Measurements from ENCODE around the gene ZNF385B. TPM values are rescaled to one million over a fixed set of nuclear protein-coding genes. Genes with fewer than 3 reads are reported as not detected.

ZNF385B gene
- total RNA-seq, 2 donors from 2014 or later, result 5.3 to 18.1 TPM

- Histone ChIP-seq H3K9me3 (ENCODE audit: control insufficient read depth, low read length) (no peaks in the 10 kb centered on the region), H3K27me3 (ENCODE audit: control insufficient read depth, insufficient read depth, low read length, poor library complexity, severe bottlenecking) (no peaks in the 10 kb centered on the region), H3K4me3 (ENCODE audit: low read length) (no peak overlapping the region), H3K36me3 (ENCODE audit: control insufficient read depth, insufficient read depth, low read length) (no peaks in the 10 kb centered on the region), H3K27ac (ENCODE audit: low read depth, low read length) (no peak overlapping the region), H3K4me1 (ENCODE audit: control insufficient read depth, insufficient read depth, low read length) (no peaks in the 10 kb centered on the region), H3K9ac (ENCODE audit: extremely low read depth, low read length, poor library complexity, severe bottlenecking) (no peak overlapping the region)
- H3K27me3 Mint-ChIP-seq (ENCODE audit: insufficient read depth), result no peaks in the 10 kb centered on the region
- H3K36me3 Mint-ChIP-seq (ENCODE audit: low read depth), result no peaks in the 10 kb centered on the region
- WGBS, 2 experiments (ENCODE audit: insufficient coverage in 1 of 2, insufficient read length in 1 of 2), result 89 to 100% methylated on average over 1 to 2 of the region's 2 CpGs
- H3K9me3 Mint-ChIP-seq, result no peaks in the 10 kb centered on the region
- TF ChIP-seq, protein P1, sequence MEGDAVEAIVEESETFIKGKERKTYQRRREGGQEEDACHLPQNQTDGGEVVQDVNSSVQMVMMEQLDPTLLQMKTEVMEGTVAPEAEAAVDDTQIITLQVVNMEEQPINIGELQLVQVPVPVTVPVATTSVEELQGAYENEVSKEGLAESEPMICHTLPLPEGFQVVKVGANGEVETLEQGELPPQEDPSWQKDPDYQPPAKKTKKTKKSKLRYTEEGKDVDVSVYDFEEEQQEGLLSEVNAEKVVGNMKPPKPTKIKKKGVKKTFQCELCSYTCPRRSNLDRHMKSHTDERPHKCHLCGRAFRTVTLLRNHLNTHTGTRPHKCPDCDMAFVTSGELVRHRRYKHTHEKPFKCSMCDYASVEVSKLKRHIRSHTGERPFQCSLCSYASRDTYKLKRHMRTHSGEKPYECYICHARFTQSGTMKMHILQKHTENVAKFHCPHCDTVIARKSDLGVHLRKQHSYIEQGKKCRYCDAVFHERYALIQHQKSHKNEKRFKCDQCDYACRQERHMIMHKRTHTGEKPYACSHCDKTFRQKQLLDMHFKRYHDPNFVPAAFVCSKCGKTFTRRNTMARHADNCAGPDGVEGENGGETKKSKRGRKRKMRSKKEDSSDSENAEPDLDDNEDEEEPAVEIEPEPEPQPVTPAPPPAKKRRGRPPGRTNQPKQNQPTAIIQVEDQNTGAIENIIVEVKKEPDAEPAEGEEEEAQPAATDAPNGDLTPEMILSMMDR (conservative IDR thresholded peaks at IDR 0.05), result no peak
- H3K27ac Mint-ChIP-seq, result no peak overlapping the region
- no peak for DNase-seq
- H3K4me1 Mint-ChIP-seq, result peaks cover 5% of the 10 kb centered on the region
- H3K4me3 Mint-ChIP-seq, result no peak overlapping the region
Measured at GRCh38 chr2:179626261-179626660, 235.2 kb downstream of the ZNF385B start.

DNA sequence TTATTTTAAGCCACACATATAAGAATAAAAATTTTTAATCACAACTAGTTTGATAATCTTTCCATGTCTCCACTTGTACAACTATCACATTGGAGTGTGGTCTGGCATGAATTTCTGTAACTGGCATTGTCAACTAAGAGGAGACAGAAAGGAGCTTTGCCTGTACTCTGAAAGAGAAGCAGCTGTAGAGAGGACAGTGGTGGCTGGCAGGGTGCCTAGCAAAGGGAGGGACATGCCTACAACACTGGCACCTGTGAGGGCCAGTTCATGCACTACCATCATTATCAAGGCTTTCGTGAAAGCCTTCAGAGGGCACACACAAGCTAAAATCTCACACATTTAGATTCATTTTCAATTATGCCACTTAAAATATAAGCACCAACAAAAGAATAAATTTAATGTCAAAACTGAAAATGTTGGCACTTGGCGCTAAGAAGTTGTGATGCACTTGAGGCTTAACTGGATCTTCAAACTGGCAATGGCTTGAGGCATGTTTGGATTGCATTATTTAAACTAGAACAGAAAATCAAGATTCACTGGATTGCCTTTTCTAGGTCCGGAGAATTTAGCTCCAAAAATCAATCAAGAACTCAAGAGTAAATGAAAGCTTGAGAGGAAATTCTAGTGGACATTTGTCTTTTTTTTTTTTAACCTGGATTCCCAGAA, 238.6 kb downstream of the ZNF385B start:
- Histone ChIP-seq H3K9ac (ENCODE audit: extremely low read depth, low read length, poor library complexity, severe bottlenecking) (no peak overlapping the region), H3K27ac (ENCODE audit: low read depth, low read length) (no peak overlapping the region), H3K4me1 (ENCODE audit: control insufficient read depth, insufficient read depth, low read length) (no peaks in the 10 kb centered on the region), H3K36me3 (ENCODE audit: control insufficient read depth, insufficient read depth, low read length) (no peaks in the 10 kb centered on the region), H3K27me3 (ENCODE audit: control insufficient read depth, insufficient read depth, low read length, poor library complexity, severe bottlenecking) (no peaks in the 10 kb centered on the region), H3K4me3 (ENCODE audit: low read length) (no peak overlapping the region), H3K9me3 (ENCODE audit: control insufficient read depth, low read length) (peaks cover 18% of the 10 kb centered on the region)
- Mint-ChIP-seq H3K9me3 (peaks cover 10% of the 10 kb centered on the region), H3K27me3 (ENCODE audit: insufficient read depth) (no peaks in the 10 kb centered on the region), H3K4me1 (no peaks in the 10 kb centered on the region), H3K36me3 (ENCODE audit: low read depth) (peaks cover 6% of the 10 kb centered on the region), H3K4me3 (no peak overlapping the region), H3K27ac (no peak overlapping the region)
- 90 to 100% methylated on average over 2 to 3 of the region's 3 CpGs for WGBS, 2 experiments (ENCODE audit: insufficient coverage in 1 of 2, insufficient read length in 1 of 2)
- TF ChIP-seq, protein P1 (conservative IDR thresholded peaks at IDR 0.05), result no peak
- DNase-seq, result no peak

GRCh38 chr2:179622112-179622511, 239.3 kb downstream of the ZNF385B start:
- H3K36me3 ChIP-seq (ENCODE audit: control insufficient read depth, insufficient read depth, low read length), result no peaks in the 10 kb centered on the region
- peaks cover 18% of the 10 kb centered on the region for H3K9me3 ChIP-seq (ENCODE audit: control insufficient read depth, low read length)
- DNase-seq, result no peak
- H3K4me3 ChIP-seq (ENCODE audit: low read length), result no peak overlapping the region
- 83 to 100% methylated on average over 1 of the region's 1 CpG for WGBS, 2 experiments (ENCODE audit: insufficient coverage in 1 of 2, insufficient read length in 1 of 2)
- Mint-ChIP-seq H3K9me3 (peaks cover 10% of the 10 kb centered on the region), H3K27me3 (ENCODE audit: insufficient read depth) (no peaks in the 10 kb centered on the region), H3K4me3 (no peak overlapping the region), H3K4me1 (no peaks in the 10 kb centered on the region), H3K36me3 (ENCODE audit: low read depth) (peaks cover 6% of the 10 kb centered on the region), H3K27ac (no peak overlapping the region)
- H3K9ac ChIP-seq (ENCODE audit: extremely low read depth, low read length, poor library complexity, severe bottlenecking), result no peak overlapping the region
- TF ChIP-seq, protein P1 (conservative IDR thresholded peaks at IDR 0.05), result no peak
- H3K4me1 ChIP-seq (ENCODE audit: control insufficient read depth, insufficient read depth, low read length), result no peaks in the 10 kb centered on the region
- H3K27me3 ChIP-seq (ENCODE audit: control insufficient read depth, insufficient read depth, low read length, poor library complexity, severe bottlenecking), result no peaks in the 10 kb centered on the region
- H3K27ac ChIP-seq (ENCODE audit: low read depth, low read length), result no peak overlapping the region

Data from endodermal cell (in vitro differentiated cells).